Measurements from ENCODE around the gene ZCCHC7.

GRCh38 chr9:37172557-37172956 is 52.2 kb downstream of the ZCCHC7 start:
- TF ChIP-seq CTCF (IDR thresholded peaks at IDR 0.05; ENCODE audit: borderline replicate concordance, extremely low read depth, low read length, poor library complexity, severe bottlenecking) (no peak), EZH2 (IDR thresholded peaks at IDR 0.05; ENCODE audit: borderline replicate concordance, low read depth, low read length, severe bottlenecking) (no peak)

All from DND-41 (cell line).